NCI-H748 treated with DMSO at 0.1 percent for 48 hours (cell line): ENCODE measurements around the gene CIAO3.
"Not testable (repeated sequence)": the region's sequence is repeated elsewhere in the genome, so short reads cannot be mapped to it uniquely, and the experiment has no call there.

Experiments
- DNase-seq: peaks from one replicate; lab custom pipeline; 2025; lab: John Stamatoyannopoulos, UW

Gene CIAO3

GRCh38 chr16:722835-723633, 17.8 kb downstream of the CIAO3 start:
- no peak for DNase-seq

- no peak for DNase-seq
Measured at GRCh38 chr16:721765-722540, 18.8 kb downstream of the CIAO3 start.

- DNase-seq = peak; percentile 63
Measured at GRCh38 chr16:720990-721764, 19.6 kb downstream of the CIAO3 start, which contains the start of gene ANTKMT. TSS of gene ANTKMT (plus strand) at chr16:721146. CDS start at chr16:721275, 129 bp downstream.

GRCh38 chr16:720447-720989, 20.3 kb downstream of the CIAO3 start:
- DNase-seq = peak; percentile 22

- no peak for DNase-seq
Measured at GRCh38 chr16:719815-720446, 20.9 kb downstream of the CIAO3 start.

- DNase-seq = no peak
Measured at GRCh38 chr16:718922-719321, 21.9 kb downstream of the CIAO3 start.

- DNase-seq = no peak
Measured at GRCh38 chr16:718389-718788, 22.4 kb downstream of the CIAO3 start.

GRCh38 chr16:717450-718245, 23.1 kb downstream of the CIAO3 start:
- DNase-seq = no peak

- DNase-seq = no peak
Measured at GRCh38 chr16:716768-717325, 23.9 kb downstream of the CIAO3 start.

- no peak for DNase-seq
Measured at GRCh38 chr16:716200-716568, 24.6 kb downstream of the CIAO3 start.

GRCh38 chr16:715477-716199, 25.2 kb downstream of the CIAO3 start:
- no peak for DNase-seq

GRCh38 chr16:714558-715476, 26.0 kb downstream of the CIAO3 start, which contains the start of gene METRN:
TSS of gene METRN (plus strand) at chr16:715118. CDS start at chr16:715290, 172 bp downstream.
- DNase-seq = peak; percentile 32

- no peak for DNase-seq
Measured at GRCh38 chr16:714079-714478, 26.7 kb downstream of the CIAO3 start.

- not testable (repeated sequence) for DNase-seq
Measured at GRCh38 chr16:712740-713250, 28.0 kb downstream of the CIAO3 start.

GRCh38 chr16:711548-712320, 29.1 kb downstream of the CIAO3 start:
- peak; percentile 30 for DNase-seq

GRCh38 chr16:711084-711483, 29.7 kb downstream of the CIAO3 start:
- no peak for DNase-seq

- no peak for DNase-seq
Measured at GRCh38 chr16:710500-711075, 30.2 kb downstream of the CIAO3 start.
